Measurements from ENCODE around the gene NMUR1.

NMUR1 gene

DNA sequence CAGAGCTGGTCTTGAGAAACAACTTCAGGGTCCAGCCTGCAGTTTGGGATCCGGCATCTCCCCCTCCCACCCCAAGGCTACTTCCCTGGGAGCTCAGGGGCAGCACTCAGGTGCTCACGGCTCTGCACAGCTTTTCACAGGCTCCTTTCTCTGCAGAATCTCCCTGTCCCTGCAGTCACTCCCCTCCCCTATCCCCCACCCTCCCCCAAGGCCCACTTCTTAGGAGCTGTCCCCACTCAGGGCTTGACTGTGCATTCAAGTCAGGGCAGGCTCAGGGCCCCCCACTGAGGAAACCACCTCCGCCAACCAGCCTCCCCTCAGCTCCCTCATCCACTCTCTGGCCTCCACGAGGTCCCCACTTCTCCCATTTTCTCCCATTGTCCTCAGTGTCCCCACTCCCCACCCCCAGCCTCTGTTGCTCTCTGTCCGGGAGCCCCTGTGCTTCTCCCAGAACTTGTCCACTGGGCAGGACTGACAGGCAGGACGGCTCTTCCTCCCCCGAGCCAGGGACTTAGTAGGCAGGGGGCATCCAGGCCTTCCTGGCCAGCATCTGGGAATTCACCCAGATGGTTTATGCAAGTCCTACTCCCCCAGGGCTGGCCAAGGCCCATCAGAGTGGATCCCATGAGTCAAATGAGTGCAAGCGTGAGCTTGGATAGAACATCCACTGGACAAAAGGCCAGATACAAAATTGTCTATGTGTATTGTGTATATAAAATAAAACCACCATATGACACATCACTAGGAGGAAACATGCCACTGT lies 7.6 kb downstream of the NMUR1 start:
- H3K27ac ChIP-seq (ENCODE audit: low read depth, low read length), result no peak overlapping the region
- no peaks in the 10 kb centered on the region for H3F3A ChIP-seq (ENCODE audit: insufficient read depth)
- no peaks in the 10 kb centered on the region for H3K27me3 ChIP-seq (ENCODE audit: low read length)
- H3K9me3 ChIP-seq (ENCODE audit: insufficient read depth, low read length), result no peaks in the 10 kb centered on the region
- TF ChIP-seq EZH2phosphoT487 (conservative IDR thresholded peaks at IDR 0.05; ENCODE audit: low read length) (no peak), CTCF (IDR thresholded peaks at IDR 0.05; ENCODE audit: insufficient read depth, low read length, poor library complexity, severe bottlenecking) (no peak)
- H3K9me2 ChIP-seq (replicated peaks; ENCODE audit: insufficient read depth, low read length), result no peaks in the 10 kb centered on the region
- no peaks in the 10 kb centered on the region for H3K36me3 ChIP-seq (ENCODE audit: low read length)
- no peak overlapping the region for H2AFZ ChIP-seq (ENCODE audit: low read depth, low read length, severe bottlenecking)
- H3K79me2 ChIP-seq (ENCODE audit: insufficient read depth, low read length), result no peaks in the 10 kb centered on the region
- no peak overlapping the region for H3K9ac ChIP-seq (ENCODE audit: low read length)
- no peak overlapping the region for H3K4me2 ChIP-seq (ENCODE audit: low read depth, low read length, poor library complexity, severe bottlenecking)
- H4K20me1 ChIP-seq (ENCODE audit: low read depth, low read length), result no peaks in the 10 kb centered on the region
- no peak overlapping the region for H3K4me3 ChIP-seq (ENCODE audit: insufficient read depth, low read length, poor library complexity, severe bottlenecking)

DNA sequence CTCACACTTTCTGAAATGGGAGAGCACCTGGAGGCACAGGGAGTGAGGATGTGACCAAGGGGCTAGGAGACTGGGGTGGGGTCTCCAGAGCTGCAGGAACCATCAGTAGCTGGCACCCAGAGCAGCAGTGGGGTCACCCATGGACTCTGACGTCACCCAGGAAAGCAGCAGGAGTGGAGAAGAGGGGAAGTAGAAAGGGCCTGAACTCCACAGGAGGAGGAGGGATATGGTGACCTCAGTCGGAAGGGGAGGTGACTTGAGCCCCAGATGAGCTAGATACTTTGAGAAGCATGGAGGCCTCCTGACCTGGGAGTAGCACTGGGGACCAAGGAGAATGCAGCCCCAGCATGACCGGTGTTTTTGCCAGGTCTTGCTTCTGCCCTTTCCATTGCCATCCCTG lies 8.8 kb downstream of the NMUR1 start:
- Histone ChIP-seq H4K20me1 (ENCODE audit: low read depth, low read length) (no peaks in the 10 kb centered on the region), H2AFZ (ENCODE audit: low read depth, low read length, severe bottlenecking) (no peak overlapping the region), H3K4me3 (ENCODE audit: insufficient read depth, low read length, poor library complexity, severe bottlenecking) (no peak overlapping the region), H3K27ac (ENCODE audit: low read depth, low read length) (no peak overlapping the region), H3K27me3 (ENCODE audit: low read length) (no peaks in the 10 kb centered on the region), H3K9me3 (ENCODE audit: insufficient read depth, low read length) (no peaks in the 10 kb centered on the region), H3K9me2 (replicated peaks; ENCODE audit: insufficient read depth, low read length) (no peaks in the 10 kb centered on the region), H3K9ac (ENCODE audit: low read length) (no peak overlapping the region), H3K36me3 (ENCODE audit: low read length) (no peaks in the 10 kb centered on the region), H3K4me2 (ENCODE audit: low read depth, low read length, poor library complexity, severe bottlenecking) (no peak overlapping the region), H3K79me2 (ENCODE audit: insufficient read depth, low read length) (no peaks in the 10 kb centered on the region), H3F3A (ENCODE audit: insufficient read depth) (no peaks in the 10 kb centered on the region)
- no peak for TF ChIP-seq EZH2phosphoT487 (conservative IDR thresholded peaks at IDR 0.05; ENCODE audit: low read length)
- TF ChIP-seq CTCF (IDR thresholded peaks at IDR 0.05; ENCODE audit: insufficient read depth, low read length, poor library complexity, severe bottlenecking), result no peak

GRCh38 chr2:231519975-231520555 lies 10.2 kb downstream of the NMUR1 start:
- no peaks in the 10 kb centered on the region for H3K79me2 ChIP-seq (ENCODE audit: insufficient read depth, low read length)
- no peak overlapping the region for H2AFZ ChIP-seq (ENCODE audit: low read depth, low read length, severe bottlenecking)
- no peak overlapping the region for H3K4me2 ChIP-seq (ENCODE audit: low read depth, low read length, poor library complexity, severe bottlenecking)
- no peak overlapping the region for H3K9ac ChIP-seq (ENCODE audit: low read length)
- no peaks in the 10 kb centered on the region for H3K36me3 ChIP-seq (ENCODE audit: low read length)
- H4K20me1 ChIP-seq (ENCODE audit: low read depth, low read length), result no peaks in the 10 kb centered on the region
- no peaks in the 10 kb centered on the region for H3K27me3 ChIP-seq (ENCODE audit: low read length)
- TF ChIP-seq EZH2phosphoT487 (conservative IDR thresholded peaks at IDR 0.05; ENCODE audit: low read length) (no peak), CTCF (IDR thresholded peaks at IDR 0.05; ENCODE audit: insufficient read depth, low read length, poor library complexity, severe bottlenecking) (no peak)
- H3F3A ChIP-seq (ENCODE audit: insufficient read depth), result peaks cover 12% of the 10 kb centered on the region; the same call in 1 of the 2 replicates
- no peaks in the 10 kb centered on the region for H3K9me2 ChIP-seq (replicated peaks; ENCODE audit: insufficient read depth, low read length)
- H3K4me3 ChIP-seq (ENCODE audit: insufficient read depth, low read length, poor library complexity, severe bottlenecking), result no peak overlapping the region
- H3K9me3 ChIP-seq (ENCODE audit: insufficient read depth, low read length), result no peaks in the 10 kb centered on the region
- H3K27ac ChIP-seq (ENCODE audit: low read depth, low read length), result no peak overlapping the region

Data from SU-DHL-6 (cell line).